ENCODE results near the gene HSPG2.

DNA sequence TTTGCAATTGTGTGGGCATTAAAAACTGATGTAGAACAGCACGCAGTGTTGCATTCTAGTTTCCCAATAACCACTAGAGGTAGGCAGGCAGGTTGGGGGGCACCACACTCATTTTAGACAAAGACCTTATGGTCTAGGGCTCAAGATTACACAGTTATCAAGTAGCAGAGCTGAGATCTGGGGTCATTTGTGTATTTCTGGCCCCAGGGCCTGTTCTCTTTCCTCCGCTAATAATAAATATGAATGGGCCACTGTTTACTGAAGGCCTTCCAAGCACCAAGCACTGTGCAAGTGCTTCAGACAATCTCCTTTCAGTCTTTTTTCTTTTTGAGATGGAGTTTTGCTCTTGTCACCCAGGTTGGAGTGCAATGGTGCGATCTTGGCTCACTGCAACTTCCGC lies 101.1 kb downstream of the HSPG2 start:
- TF ChIP-seq, protein P1, sequence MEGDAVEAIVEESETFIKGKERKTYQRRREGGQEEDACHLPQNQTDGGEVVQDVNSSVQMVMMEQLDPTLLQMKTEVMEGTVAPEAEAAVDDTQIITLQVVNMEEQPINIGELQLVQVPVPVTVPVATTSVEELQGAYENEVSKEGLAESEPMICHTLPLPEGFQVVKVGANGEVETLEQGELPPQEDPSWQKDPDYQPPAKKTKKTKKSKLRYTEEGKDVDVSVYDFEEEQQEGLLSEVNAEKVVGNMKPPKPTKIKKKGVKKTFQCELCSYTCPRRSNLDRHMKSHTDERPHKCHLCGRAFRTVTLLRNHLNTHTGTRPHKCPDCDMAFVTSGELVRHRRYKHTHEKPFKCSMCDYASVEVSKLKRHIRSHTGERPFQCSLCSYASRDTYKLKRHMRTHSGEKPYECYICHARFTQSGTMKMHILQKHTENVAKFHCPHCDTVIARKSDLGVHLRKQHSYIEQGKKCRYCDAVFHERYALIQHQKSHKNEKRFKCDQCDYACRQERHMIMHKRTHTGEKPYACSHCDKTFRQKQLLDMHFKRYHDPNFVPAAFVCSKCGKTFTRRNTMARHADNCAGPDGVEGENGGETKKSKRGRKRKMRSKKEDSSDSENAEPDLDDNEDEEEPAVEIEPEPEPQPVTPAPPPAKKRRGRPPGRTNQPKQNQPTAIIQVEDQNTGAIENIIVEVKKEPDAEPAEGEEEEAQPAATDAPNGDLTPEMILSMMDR (IDR thresholded peaks at IDR 0.05; ENCODE audit: poor library complexity): no peak
- TF ChIP-seq EZH2phosphoT487 (IDR thresholded peaks at IDR 0.05; ENCODE audit: low read depth, severe bottlenecking, unreplicated experiment) (no peak), EZH2 (IDR thresholded peaks at IDR 0.05; ENCODE audit: borderline replicate concordance) (no peak)
